ENCODE data around the gene TCP1.
"Not testable (repeated sequence)": the region's sequence is repeated elsewhere in the genome, so short reads cannot be mapped to it uniquely, and the experiment has no call there.

- TF ChIP-seq CTCF (IDR thresholded peaks at IDR 0.05; ENCODE audit: poor library complexity, severe bottlenecking); EP300 (conservative IDR thresholded peaks at IDR 0.05; ENCODE audit: poor library complexity, severe bottlenecking); EZH2 (IDR thresholded peaks at IDR 0.05; ENCODE audit: borderline replicate concordance, insufficient read depth, low read length, poor library complexity, severe bottlenecking); POLR2AphosphoS5 (IDR thresholded peaks at IDR 0.05); TAF1 (IDR thresholded peaks at IDR 0.05; ENCODE audit: low read depth); SMC3 (conservative IDR thresholded peaks at IDR 0.05; ENCODE audit: poor library complexity); MXI1 (conservative IDR thresholded peaks at IDR 0.05; ENCODE audit: poor library complexity, severe bottlenecking): not testable (repeated sequence)
- TF ChIP-seq, protein P1, sequence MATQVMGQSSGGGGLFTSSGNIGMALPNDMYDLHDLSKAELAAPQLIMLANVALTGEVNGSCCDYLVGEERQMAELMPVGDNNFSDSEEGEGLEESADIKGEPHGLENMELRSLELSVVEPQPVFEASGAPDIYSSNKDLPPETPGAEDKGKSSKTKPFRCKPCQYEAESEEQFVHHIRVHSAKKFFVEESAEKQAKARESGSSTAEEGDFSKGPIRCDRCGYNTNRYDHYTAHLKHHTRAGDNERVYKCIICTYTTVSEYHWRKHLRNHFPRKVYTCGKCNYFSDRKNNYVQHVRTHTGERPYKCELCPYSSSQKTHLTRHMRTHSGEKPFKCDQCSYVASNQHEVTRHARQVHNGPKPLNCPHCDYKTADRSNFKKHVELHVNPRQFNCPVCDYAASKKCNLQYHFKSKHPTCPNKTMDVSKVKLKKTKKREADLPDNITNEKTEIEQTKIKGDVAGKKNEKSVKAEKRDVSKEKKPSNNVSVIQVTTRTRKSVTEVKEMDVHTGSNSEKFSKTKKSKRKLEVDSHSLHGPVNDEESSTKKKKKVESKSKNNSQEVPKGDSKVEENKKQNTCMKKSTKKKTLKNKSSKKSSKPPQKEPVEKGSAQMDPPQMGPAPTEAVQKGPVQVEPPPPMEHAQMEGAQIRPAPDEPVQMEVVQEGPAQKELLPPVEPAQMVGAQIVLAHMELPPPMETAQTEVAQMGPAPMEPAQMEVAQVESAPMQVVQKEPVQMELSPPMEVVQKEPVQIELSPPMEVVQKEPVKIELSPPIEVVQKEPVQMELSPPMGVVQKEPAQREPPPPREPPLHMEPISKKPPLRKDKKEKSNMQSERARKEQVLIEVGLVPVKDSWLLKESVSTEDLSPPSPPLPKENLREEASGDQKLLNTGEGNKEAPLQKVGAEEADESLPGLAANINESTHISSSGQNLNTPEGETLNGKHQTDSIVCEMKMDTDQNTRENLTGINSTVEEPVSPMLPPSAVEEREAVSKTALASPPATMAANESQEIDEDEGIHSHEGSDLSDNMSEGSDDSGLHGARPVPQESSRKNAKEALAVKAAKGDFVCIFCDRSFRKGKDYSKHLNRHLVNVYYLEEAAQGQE (IDR thresholded peaks at IDR 0.05; ENCODE audit: borderline replicate concordance): not testable (repeated sequence)
Observed at GRCh38 chr6:159748127-159748526, 41.3 kb downstream of the TCP1 start.

Data from neural cell (in vitro differentiated cells).